Activated CD8-positive, alpha-beta T cell treated with anti-CD3 and anti-CD28 coated beads for 36 hours (primary cell): ENCODE measurements around the gene FKBP7. TPM values are rescaled to one million over a fixed set of nuclear protein-coding genes. Genes with fewer than 3 reads are reported as not detected.
"Not testable (repeated sequence)": the region's sequence is repeated elsewhere in the genome, so short reads cannot be mapped to it uniquely, and the experiment has no call there.

ENCODE experiments used
- ATAC-seq: fragments of 200-7000 bp; cut with Tn5 transposase; one replicate; pipeline ENCODE4 v1.10.0; 2021; ENCODE audit warnings: mild to moderate bottlenecking, moderate library complexity
- CTCF ChIA-PET: fragments of 350-600 bp; sonication (Branson Sonifier 250); formaldehyde crosslinking; loops from one replicate; lab custom pipeline; 2021; ENCODE audit warnings: antibody characterized with exemption; lab: Charles Lee
- POLR2A ChIA-PET: fragments of 350-600 bp; sonication (Branson Sonifier 250); formaldehyde crosslinking; loops from one replicate; lab custom pipeline; 2021; ENCODE audit warnings: antibody characterized with exemption; lab: Charles Lee
- DNase-seq: peaks from one replicate; pipeline ENCODE4 v3.0.0-alpha.2; 2020
- H3K27ac Mint-ChIP-seq: one replicate; pipeline ENCODE4 v1.8.0; 2021; ENCODE audit warnings: mild to moderate bottlenecking, mixed read lengths
- H3K27me3 Mint-ChIP-seq: one replicate; pipeline ENCODE4 v1.8.0; 2021; ENCODE audit warnings: mixed read lengths
- H3K36me3 Mint-ChIP-seq: one replicate; pipeline ENCODE4 v1.8.0; 2021; ENCODE audit warnings: low read depth, mixed read lengths
- H3K4me1 Mint-ChIP-seq: one replicate; pipeline ENCODE4 v1.8.0; 2021; ENCODE audit warnings: low read depth, mixed read lengths
- H3K4me3 Mint-ChIP-seq: one replicate; pipeline ENCODE4 v1.8.0; 2021; ENCODE audit warnings: mild to moderate bottlenecking, moderate library complexity, mixed read lengths
- H3K9me3 Mint-ChIP-seq: one replicate; pipeline ENCODE4 v1.8.0; 2021; ENCODE audit warnings: mixed read lengths
- CTCF ChIP-seq: fragments of 200-600 bp; IDR thresholded peaks from one replicate; pipeline ENCODE4 v1.8.0; 2022; ENCODE audit warnings: antibody characterized with exemption, mild to moderate bottlenecking
- intact Hi-C: fragments of 100-400 bp; cut with micrococcal nuclease; formaldehyde crosslinking; loops from one replicate; pipeline ENCODE4 v1.10.0; 2022
- total RNA-seq, 2 experiments: library from RNA; stranded (reverse); gene quantifications; one replicate each; pipeline ENCODE4 v1.2.3, GENCODE V29; 2021

Gene FKBP7
- total RNA-seq, 2 experiments from 2014 or later, result 2.1 to 3.0 TPM

GRCh38 chr2:178429336-178429735, 49.1 kb downstream of the FKBP7 start:
- intact Hi-C loops, result no loop called here
- ChIA-PET CTCF (interaction anchor here (1.8 kb wide), 1 partner anchor 15 kb away, joined by 13 read pairs; no protein-coding TSS in a partner anchor), POLR2A (interaction anchor here (1.4 to 2.1 kb wide), 3 partner anchors 13 to 88 kb away, joined by 3 to 7 read pairs (median 7); no protein-coding TSS in a partner anchor)
- no peak overlapping the region for H3K4me3 Mint-ChIP-seq
- peaks cover 57% of the 10 kb centered on the region for H3K36me3 Mint-ChIP-seq
- peaks cover 13% of the 10 kb centered on the region for H3K9me3 Mint-ChIP-seq
- no peak for TF ChIP-seq CTCF
- no peak for DNase-seq
- no peaks in the 10 kb centered on the region for H3K4me1 Mint-ChIP-seq
- H3K27me3 Mint-ChIP-seq, result no peaks in the 10 kb centered on the region
- no peak for ATAC-seq
- no peak overlapping the region for H3K27ac Mint-ChIP-seq

GRCh38 chr2:178428396-178428806, 50.0 kb downstream of the FKBP7 start:
- peaks cover 13% of the 10 kb centered on the region for H3K9me3 Mint-ChIP-seq
- DNase-seq (no peak), ATAC-seq (no peak)
- POLR2A ChIA-PET, result interaction anchor here (1.4 to 2.1 kb wide), 3 partner anchors 12 to 89 kb away, joined by 3 to 7 read pairs (median 7); no protein-coding TSS in a partner anchor
- no peak for TF ChIP-seq CTCF
- H3K4me3 Mint-ChIP-seq, result no peak overlapping the region
- H3K4me1 Mint-ChIP-seq, result no peaks in the 10 kb centered on the region
- no peak overlapping the region for H3K27ac Mint-ChIP-seq
- no peaks in the 10 kb centered on the region for H3K27me3 Mint-ChIP-seq
- peaks cover 63% of the 10 kb centered on the region for H3K36me3 Mint-ChIP-seq
- CTCF ChIA-PET, result interaction anchor here (1.8 kb wide), 1 partner anchor 14 kb away, joined by 13 read pairs; no protein-coding TSS in a partner anchor
- intact Hi-C loops, result no loop called here

- intact Hi-C loops, result no loop called here
- DNase-seq (no peak), ATAC-seq (no peak)
- H3K36me3 Mint-ChIP-seq, result peaks cover 66% of the 10 kb centered on the region
- no peak overlapping the region for H3K27ac Mint-ChIP-seq
- ChIA-PET CTCF (interaction anchor here (1.3 kb wide), 1 partner anchor 13 kb away, joined by 4 read pairs; no protein-coding TSS in a partner anchor), POLR2A (no interaction called here)
- H3K27me3 Mint-ChIP-seq, result no peaks in the 10 kb centered on the region
- H3K4me1 Mint-ChIP-seq, result no peaks in the 10 kb centered on the region
- no peak overlapping the region for H3K4me3 Mint-ChIP-seq
- no peak for TF ChIP-seq CTCF
- H3K9me3 Mint-ChIP-seq, result peaks cover 13% of the 10 kb centered on the region
Measured at GRCh38 chr2:178427458-178427857, 50.9 kb downstream of the FKBP7 start.

GRCh38 chr2:178426388-178426787, 52.0 kb downstream of the FKBP7 start:
- ATAC-seq (no peak), DNase-seq (no peak)
- Mint-ChIP-seq H3K4me3 (no peak overlapping the region), H3K4me1 (no peaks in the 10 kb centered on the region), H3K36me3 (peaks cover 66% of the 10 kb centered on the region), H3K9me3 (peaks cover 13% of the 10 kb centered on the region), H3K27ac (no peak overlapping the region), H3K27me3 (no peaks in the 10 kb centered on the region)
- ChIA-PET CTCF (interaction anchor here (1.3 kb wide), 1 partner anchor 12 kb away, joined by 4 read pairs; no protein-coding TSS in a partner anchor), POLR2A (no interaction called here)
- TF ChIP-seq CTCF, result no peak
- intact Hi-C loops, result no loop called here

GRCh38 chr2:178425255-178425827, 53.1 kb downstream of the FKBP7 start:
- DNase-seq (no peak), ATAC-seq (no peak)
- no peak for TF ChIP-seq CTCF
- peaks cover 67% of the 10 kb centered on the region for H3K36me3 Mint-ChIP-seq
- CTCF ChIA-PET, result interaction anchor here (1.3 kb wide), 1 partner anchor 10 kb away, joined by 9 read pairs; no protein-coding TSS in a partner anchor
- H3K27me3 Mint-ChIP-seq, result no peaks in the 10 kb centered on the region
- H3K4me3 Mint-ChIP-seq, result no peak overlapping the region
- POLR2A ChIA-PET, result no interaction called here
- no peak overlapping the region for H3K27ac Mint-ChIP-seq
- intact Hi-C loops, result no loop called here
- peaks cover 13% of the 10 kb centered on the region for H3K9me3 Mint-ChIP-seq
- no peaks in the 10 kb centered on the region for H3K4me1 Mint-ChIP-seq

GRCh38 chr2:178423746-178424145, 54.7 kb downstream of the FKBP7 start:
- CTCF ChIA-PET, result interaction anchor here (1.4 to 2.3 kb wide), 2 partner anchors 9 to 20 kb away, joined by 6 to 13 read pairs; no protein-coding TSS in a partner anchor

More at GRCh38 chr2:178423746-178424145, 54.7 kb downstream of the FKBP7 start:
- H3K4me3 Mint-ChIP-seq, H3K4me1 Mint-ChIP-seq, POLR2A ChIA-PET, H3K27me3 Mint-ChIP-seq, H3K27ac Mint-ChIP-seq, ATAC-seq, intact Hi-C loops, DNase-seq: not testable (repeated sequence)
- H3K36me3 Mint-ChIP-seq, result peaks cover 55% of the 10 kb centered on the region
- H3K9me3 Mint-ChIP-seq, result peaks cover 13% of the 10 kb centered on the region
